IPS-20b (cell line): ENCODE measurements around the gene MAPK8IP3.

Source experiments
- H3K27ac ChIP-seq: one replicate; pipeline ENCODE4 v1.5.1; 2013; ENCODE audit warnings: low read length
- H3K27me3 ChIP-seq: 2 replicates; pipeline ENCODE4 v1.6.1; 2013; ENCODE audit warnings: mild to moderate bottlenecking, low read length, inconsistent platforms; ENCODE audit not compliant: insufficient read depth
- H3K36me3 ChIP-seq: 2 replicates; pipeline ENCODE4 v1.6.1; 2013; ENCODE audit warnings: low read depth, mild to moderate bottlenecking, inconsistent platforms, low read length, moderate library complexity; ENCODE audit not compliant: insufficient read depth
- H3K4me1 ChIP-seq: 2 replicates; pipeline ENCODE4 v1.6.1; 2013; ENCODE audit warnings: mild to moderate bottlenecking, control low read depth, inconsistent platforms, low read length, moderate library complexity; ENCODE audit not compliant: insufficient read depth
- H3K4me3 ChIP-seq: 2 replicates; pipeline ENCODE4 v1.5.1; 2013; ENCODE audit warnings: mild to moderate bottlenecking, low read length, inconsistent platforms
- H3K9ac ChIP-seq: 2 replicates; pipeline ENCODE4 v1.6.1; 2013; ENCODE audit warnings: low read depth, mild to moderate bottlenecking, inconsistent platforms, low read length, moderate library complexity
- H3K9me3 ChIP-seq: 2 replicates; pipeline ENCODE4 v1.6.1; 2013; ENCODE audit warnings: mild to moderate bottlenecking, low read depth, low read length, inconsistent platforms; ENCODE audit not compliant: insufficient read depth

MAPK8IP3 gene

DNA sequence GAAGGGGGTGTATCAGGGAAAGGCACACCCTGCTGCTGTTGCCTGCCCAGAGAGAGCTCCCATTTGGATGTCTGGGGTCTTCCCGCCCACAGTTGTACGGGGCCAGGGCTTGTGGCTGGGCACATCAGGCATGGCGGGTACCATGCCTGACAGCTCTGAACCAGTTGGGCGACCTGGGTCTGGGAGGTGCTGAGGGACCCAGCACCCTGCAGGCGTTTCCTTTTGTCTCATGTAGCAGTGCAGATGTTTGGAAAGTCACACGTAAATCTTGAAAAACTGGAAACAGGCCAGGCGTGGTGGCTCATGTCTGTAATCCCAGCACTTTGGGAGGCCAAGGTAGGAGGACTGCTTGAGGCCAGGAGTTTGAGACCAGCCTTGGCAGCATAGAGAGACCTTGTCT lies 36.3 kb upstream of the MAPK8IP3 start:
- Histone ChIP-seq H3K4me3 (no peak overlapping the region), H3K4me1 (no peaks in the 10 kb centered on the region), H3K27ac (no peak overlapping the region), H3K36me3 (peaks cover 97% of the 10 kb centered on the region), H3K27me3 (no peaks in the 10 kb centered on the region), H3K9me3 (no peaks in the 10 kb centered on the region), H3K9ac (no peak overlapping the region)

DNA sequence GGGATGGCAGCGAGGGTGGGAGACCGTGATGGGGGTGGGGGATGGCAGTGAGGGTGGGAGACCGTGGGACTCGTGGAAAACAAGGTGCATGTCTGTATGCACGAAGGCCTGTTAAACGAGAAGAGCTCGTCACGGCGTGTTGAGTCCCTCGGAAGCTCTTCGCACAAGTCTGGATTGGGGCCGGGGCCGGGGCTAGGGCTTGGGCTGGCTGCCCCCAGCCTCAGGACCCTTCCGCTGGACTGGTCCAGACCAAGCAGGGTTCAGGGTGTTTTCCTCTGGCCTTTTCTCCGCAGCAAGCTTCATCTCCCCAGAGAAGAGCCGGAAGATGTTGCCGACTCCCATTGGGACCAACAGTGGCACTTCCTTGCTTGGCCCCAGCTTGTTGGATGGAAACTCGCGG lies 35.6 kb upstream of the MAPK8IP3 start:
- no peaks in the 10 kb centered on the region for H3K4me1 ChIP-seq
- H3K27me3 ChIP-seq, result no peaks in the 10 kb centered on the region
- H3K36me3 ChIP-seq, result peaks cover 97% of the 10 kb centered on the region

DNA sequence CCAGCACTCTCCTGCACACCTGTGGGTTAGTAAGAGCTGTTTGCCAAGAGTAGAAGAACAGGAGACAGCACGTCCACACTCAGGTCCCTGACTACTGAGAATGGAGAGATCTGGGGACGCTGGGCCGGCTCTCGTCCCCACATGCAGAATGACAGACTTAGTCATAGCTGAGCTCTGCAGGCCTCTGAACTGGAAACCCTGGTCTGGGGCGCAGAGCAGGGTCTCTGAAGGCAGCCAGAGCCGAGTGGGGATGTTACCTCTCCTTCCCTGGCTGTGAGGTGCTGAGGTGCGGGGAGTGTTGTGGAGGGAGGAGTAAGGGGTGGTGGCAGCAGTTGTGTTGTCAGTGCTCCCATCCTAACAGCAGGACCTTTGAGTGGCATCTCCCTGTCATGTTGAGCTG lies 35.1 kb upstream of the MAPK8IP3 start:
- H3K36me3 ChIP-seq, result peaks cover 97% of the 10 kb centered on the region
- H3K27me3 ChIP-seq, result no peaks in the 10 kb centered on the region
- H3K4me3 ChIP-seq, result no peak overlapping the region
- H3K27ac ChIP-seq, result no peak overlapping the region
- H3K4me1 ChIP-seq, result no peaks in the 10 kb centered on the region
- no peaks in the 10 kb centered on the region for H3K9me3 ChIP-seq
- H3K9ac ChIP-seq, result no peak overlapping the region

More for the DNA sequence above, 35.6 kb upstream of the MAPK8IP3 start:
- Histone ChIP-seq H3K27ac (no peak overlapping the region), H3K9me3 (no peaks in the 10 kb centered on the region), H3K4me3 (no peak overlapping the region), H3K9ac (no peak overlapping the region)

DNA sequence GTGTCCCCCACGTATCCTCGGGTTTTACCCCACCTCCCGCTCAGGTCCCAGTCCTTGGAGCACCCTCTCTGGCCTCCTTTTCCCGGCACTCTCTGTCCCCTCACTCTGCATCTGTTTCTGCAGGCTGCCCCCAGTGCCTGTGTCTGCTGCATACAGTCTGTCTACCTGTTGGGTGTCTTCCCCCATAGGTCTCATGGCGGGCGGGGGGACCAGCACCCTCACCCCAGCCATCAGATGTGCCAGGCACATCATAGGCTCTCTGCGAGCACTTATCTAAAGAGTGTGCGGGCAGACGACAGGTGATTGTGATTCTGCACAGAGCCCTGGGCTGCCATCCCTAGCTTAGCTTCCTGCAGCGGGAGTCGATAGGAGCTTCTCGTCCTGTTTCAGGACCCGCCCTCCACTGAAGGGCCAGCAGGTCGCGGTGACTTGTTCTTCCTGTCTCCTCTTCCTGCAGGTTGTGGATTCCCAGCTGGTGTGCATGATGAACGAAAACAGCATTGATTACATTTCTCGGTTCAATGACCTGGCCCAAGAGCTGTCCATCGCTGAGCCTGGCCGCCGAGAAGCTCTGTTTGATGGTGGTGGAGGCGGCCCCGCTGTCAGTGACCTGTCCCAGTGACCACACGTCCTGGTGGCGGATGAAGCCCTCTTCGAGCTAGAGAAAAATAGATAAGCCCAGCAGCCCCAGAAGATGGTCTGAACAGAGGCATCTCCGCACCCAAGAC lies 32.4 kb upstream of the MAPK8IP3 start:
- no peak overlapping the region for H3K4me3 ChIP-seq
- H3K27me3 ChIP-seq, result no peaks in the 10 kb centered on the region
- H3K9ac ChIP-seq, result no peak overlapping the region
- no peaks in the 10 kb centered on the region for H3K4me1 ChIP-seq
- H3K9me3 ChIP-seq, result no peaks in the 10 kb centered on the region
- peaks cover 72% of the 10 kb centered on the region for H3K36me3 ChIP-seq
- no peak overlapping the region for H3K27ac ChIP-seq

DNA sequence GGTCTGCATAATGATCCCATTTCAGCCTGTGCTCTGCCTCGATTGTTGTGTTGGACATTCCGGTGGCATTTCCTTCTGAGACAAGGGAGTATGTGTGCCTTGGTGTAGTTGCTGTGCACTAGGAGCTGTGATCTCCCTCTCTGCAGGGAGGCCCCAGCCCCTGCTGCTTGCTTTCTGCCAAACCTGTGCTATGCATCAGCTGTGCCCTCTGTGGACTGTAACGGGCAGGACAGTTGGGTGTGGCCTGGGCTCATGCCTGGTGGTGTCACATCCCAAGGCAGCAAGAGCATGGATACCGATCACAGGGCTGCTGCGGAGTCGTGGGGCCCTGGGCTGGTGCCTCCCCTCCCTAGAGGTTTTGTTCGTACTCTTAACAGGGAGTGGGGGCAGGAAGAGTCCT lies 31.7 kb upstream of the MAPK8IP3 start:
- Histone ChIP-seq H3K27ac (no peak overlapping the region), H3K9ac (no peak overlapping the region), H3K4me3 (no peak overlapping the region), H3K4me1 (no peaks in the 10 kb centered on the region), H3K36me3 (peaks cover 65% of the 10 kb centered on the region), H3K27me3 (no peaks in the 10 kb centered on the region), H3K9me3 (no peaks in the 10 kb centered on the region)

DNA sequence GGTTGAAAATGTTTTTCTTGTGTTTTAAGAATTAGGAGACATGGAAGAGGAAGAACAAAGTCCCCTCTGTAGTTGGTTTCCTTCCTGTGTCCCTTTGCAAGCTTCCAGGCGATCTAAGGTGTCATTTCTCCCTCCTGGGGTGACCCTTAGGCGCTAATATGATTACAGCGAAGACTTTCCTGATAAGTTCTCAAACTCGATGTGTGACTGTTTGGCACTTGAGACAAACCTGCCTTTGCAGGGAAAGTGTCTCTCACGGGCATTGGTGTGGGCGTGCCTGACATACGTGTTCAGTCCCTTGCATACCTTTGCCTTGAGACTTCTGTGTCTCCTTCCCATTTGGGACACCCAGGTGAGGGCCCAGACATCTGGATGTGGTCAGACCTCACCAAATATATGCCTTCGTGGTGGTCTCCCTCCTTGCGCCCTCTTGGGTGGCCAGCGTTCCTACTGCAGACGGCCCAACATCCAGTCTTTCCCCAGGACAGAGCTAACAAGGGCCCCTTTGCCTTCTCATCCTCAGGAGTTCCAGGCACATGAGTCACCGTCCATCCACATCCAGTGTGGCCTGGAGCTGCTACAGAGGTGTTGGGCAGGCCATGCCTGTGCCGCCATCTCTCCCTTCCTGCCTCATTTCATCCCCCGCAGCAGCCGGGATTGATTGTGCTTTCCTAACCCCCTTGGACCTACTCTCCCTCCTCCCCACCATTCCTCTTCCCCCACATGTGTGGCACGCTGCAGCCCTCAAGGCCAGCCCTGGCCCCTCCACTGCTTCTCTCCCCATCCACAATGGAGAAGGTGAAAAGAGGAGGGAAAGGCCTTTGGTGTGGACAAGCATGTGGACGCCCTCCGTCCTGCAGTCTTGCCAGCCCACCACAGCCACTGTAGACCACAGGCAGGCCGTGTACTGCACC lies 31.0 kb upstream of the MAPK8IP3 start:
- no peaks in the 10 kb centered on the region for H3K9me3 ChIP-seq
- no peak overlapping the region for H3K27ac ChIP-seq
- H3K4me3 ChIP-seq, result no peak overlapping the region
- peaks cover under 1% of the 10 kb centered on the region; the same call in 1 of the 2 replicates for H3K4me1 ChIP-seq
- peaks cover 58% of the 10 kb centered on the region for H3K36me3 ChIP-seq
- no peaks in the 10 kb centered on the region for H3K27me3 ChIP-seq
- no peak overlapping the region for H3K9ac ChIP-seq

DNA sequence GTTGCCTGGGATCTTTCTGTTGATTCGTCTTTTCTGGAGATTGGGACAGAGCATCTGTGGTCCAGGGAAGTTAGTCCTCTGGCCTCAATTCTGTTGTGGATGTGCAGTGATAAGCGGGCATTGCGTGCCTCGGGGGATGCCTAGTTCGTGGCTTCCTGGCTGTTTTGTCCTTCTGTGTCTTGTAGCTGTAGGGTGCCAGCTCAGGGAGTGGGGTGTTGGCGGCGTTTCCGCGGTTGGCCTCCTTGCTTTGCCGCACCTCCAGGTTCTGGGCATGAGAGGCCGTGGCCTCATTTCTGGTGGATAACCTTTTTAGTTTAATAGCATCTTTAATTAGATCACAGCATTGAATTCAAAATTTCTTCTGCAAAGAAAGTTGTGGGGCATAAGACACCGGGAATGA lies 29.3 kb upstream of the MAPK8IP3 start:
- Histone ChIP-seq H3K27me3 (no peaks in the 10 kb centered on the region), H3K9ac (no peak overlapping the region), H3K9me3 (no peaks in the 10 kb centered on the region), H3K27ac (no peak overlapping the region), H3K4me1 (peaks cover 3% of the 10 kb centered on the region; the same call in 1 of the 2 replicates), H3K36me3 (peaks cover 59% of the 10 kb centered on the region), H3K4me3 (no peak overlapping the region)

DNA sequence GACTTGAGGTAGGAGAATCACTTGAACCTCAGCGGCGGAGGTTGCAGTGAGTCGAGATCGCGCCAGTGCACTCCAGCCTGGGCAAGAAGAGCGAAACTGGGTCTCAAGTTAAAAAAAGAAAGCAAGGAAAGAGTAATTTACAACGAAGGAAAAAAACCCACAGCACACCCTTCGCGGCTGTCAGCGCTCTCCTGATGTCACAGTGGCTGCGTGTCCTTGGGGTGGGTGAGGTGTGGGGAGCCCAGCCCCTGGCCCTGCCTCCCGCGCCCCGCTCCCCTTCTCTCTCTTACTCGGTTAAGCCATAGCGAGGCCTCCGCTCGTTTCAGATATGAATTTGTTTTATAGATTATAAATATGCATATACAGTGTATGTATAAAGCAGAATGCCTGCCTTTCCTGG lies 28.7 kb upstream of the MAPK8IP3 start:
- peak overlapping the region; percentile 60 for H3K4me3 ChIP-seq
- H3K27me3 ChIP-seq, result no peaks in the 10 kb centered on the region
- peaks cover 3% of the 10 kb centered on the region; the same call in 1 of the 2 replicates for H3K4me1 ChIP-seq
- H3K27ac ChIP-seq, result no peak overlapping the region
- no peak overlapping the region for H3K9ac ChIP-seq
- peaks cover 53% of the 10 kb centered on the region for H3K36me3 ChIP-seq
- H3K9me3 ChIP-seq, result no peaks in the 10 kb centered on the region

DNA sequence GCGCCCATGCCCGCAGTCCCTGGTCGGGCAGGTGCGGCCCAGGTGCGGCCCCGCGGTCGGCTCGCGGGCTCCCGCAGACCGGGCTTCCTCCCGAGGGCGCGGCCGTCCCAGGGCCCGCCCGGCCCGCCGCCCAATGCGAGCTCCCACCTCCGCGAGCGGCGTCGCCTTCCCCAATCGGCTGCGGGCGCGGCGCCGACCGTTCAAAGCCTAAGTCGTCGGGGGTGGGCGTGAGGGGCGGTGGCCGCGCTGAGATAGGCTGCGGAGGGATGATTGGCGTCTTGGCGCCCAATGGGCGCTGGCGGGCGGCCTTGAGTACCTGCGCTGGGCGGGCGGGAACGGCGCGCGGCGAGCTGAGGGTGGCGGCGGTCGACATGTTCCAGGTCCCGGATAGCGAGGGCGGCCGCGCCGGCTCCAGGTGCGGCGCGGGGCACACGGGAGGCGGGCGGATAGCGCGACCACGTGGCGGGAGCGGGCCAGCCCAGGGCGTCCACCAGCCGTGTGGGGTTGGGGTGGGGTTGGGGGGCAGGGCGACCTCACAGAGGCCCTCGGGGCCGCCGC lies 28.0 kb upstream of the MAPK8IP3 start, which contains the start of gene JPT2:
Gene JPT2 (plus strand): TSS at position 338 of the 558 bp plus-strand sequence. CDS start 34 bp downstream, at position 372.
- Histone ChIP-seq H3K27ac (peak within 1 kb of the TSS; percentile 82), H3K9ac (peak within 1 kb of the TSS; percentile 92), H3K4me3 (peak within 1 kb of the TSS; percentile 84), H3K36me3 (peaks cover 46% of the 10 kb centered on the region), H3K9me3 (no peaks in the 10 kb centered on the region), H3K4me1 (peaks cover 3% of the 10 kb centered on the region; the same call in 1 of the 2 replicates), H3K27me3 (no peaks in the 10 kb centered on the region)

DNA sequence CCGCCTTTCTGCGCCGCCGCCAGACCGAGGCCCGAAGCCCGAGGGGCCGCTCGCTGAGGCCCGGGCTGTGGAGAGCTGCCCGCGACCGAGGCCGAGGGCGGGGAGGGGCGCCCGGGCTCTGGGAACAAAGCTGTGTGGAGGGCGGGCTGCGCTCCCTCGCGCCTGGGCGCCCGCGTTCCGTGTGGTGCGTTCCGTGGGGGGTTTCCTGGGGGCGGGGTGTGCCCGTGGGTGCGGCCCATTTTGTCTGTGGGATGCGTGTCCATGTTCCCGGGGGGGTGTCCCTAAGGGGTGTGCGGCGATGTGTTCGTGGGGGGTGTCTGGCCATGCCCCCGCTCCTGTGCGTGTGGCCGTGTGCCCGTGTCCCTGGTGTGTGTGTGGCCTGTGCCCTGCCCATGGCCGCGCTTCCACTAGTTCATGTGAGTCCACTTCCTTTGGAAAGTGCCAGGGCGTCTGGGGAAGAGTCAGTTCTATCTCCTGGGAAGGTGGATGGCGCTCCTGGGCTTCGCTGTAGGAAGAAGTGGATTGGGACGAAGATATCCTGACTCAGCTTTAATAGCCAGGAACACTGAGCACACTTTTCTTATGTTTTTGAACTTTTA lies 27.4 kb upstream of the MAPK8IP3 start:
- H3K9ac ChIP-seq, result peak overlapping the region; percentile 92
- H3K27ac ChIP-seq, result peak overlapping the region; percentile 82
- H3K36me3 ChIP-seq, result peaks cover 43% of the 10 kb centered on the region
- H3K4me3 ChIP-seq, result peak overlapping the region; percentile 84
- peaks cover 3% of the 10 kb centered on the region; the same call in 1 of the 2 replicates for H3K4me1 ChIP-seq
- H3K9me3 ChIP-seq, result no peaks in the 10 kb centered on the region
- H3K27me3 ChIP-seq, result no peaks in the 10 kb centered on the region

DNA sequence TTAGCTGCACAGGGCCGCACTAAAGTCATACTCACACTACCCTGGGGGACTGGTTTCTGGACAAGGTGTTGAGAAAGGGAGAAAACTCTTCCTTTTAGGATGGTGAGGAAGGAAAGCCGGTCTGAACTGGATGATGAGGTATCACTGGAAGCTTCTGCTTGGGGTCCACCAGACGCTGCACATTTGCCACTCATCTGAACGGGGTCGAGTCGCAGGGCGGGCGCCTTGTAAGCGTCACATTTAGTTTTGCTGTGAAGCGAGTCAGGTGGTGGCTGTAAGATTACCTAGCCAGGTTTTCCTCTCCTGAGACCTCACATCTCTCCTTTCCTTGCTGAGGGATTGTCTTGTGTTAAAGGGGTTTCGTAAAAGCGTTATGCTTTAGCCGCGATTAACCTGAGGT lies 25.6 kb upstream of the MAPK8IP3 start:
- peak overlapping the region; percentile 55 for H3K27ac ChIP-seq
- peak overlapping the region; percentile 84 for H3K4me3 ChIP-seq
- peaks cover 3% of the 10 kb centered on the region; the same call in 1 of the 2 replicates for H3K4me1 ChIP-seq
- H3K36me3 ChIP-seq, result peaks cover 42% of the 10 kb centered on the region
- H3K9ac ChIP-seq, result peak overlapping the region; percentile 66
- H3K27me3 ChIP-seq, result no peaks in the 10 kb centered on the region
- H3K9me3 ChIP-seq, result no peaks in the 10 kb centered on the region
